Measurements from ENCODE around the gene SH3BGR. TPM values are rescaled to one million over a fixed set of nuclear protein-coding genes. Genes with fewer than 3 reads are reported as not detected.

The SH3BGR gene
- total and polyA plus RNA-seq, 2 of the 4 experiments (the other 2 are of a cell fraction), result 1.6 to 2.0 TPM

GRCh38 chr21:39430016-39430415 lies 21.8 kb upstream of the SH3BGR start:
- Histone ChIP-seq H2AK5ac (ENCODE audit: low read depth, low read length) (no peak overlapping the region), H3K4me3 (ENCODE audit: insufficient read depth, low read depth, low read length) (no peak overlapping the region), H3K79me1 (ENCODE audit: low read depth in 1 of 2, low read length in 2 of 2) (no peaks in the 10 kb centered on the region), H3K9ac (ENCODE audit: low read depth, low read length) (no peak overlapping the region), H2BK120ac (ENCODE audit: low read depth, low read length) (no peak overlapping the region), H4K8ac (ENCODE audit: low read depth in 2 of 2, low read length in 2 of 2) (no peak overlapping the region), H3K9me3 (ENCODE audit: control insufficient read depth, insufficient read depth, low read length) (no peaks in the 10 kb centered on the region), H3K4ac (ENCODE audit: low read depth, low read length) (no peak overlapping the region), H3K9me1 (ENCODE audit: insufficient read depth, low read length) (peaks cover 3% of the 10 kb centered on the region; the same call in 1 of the 2 replicates), H3K4me2 (ENCODE audit: low read depth, low read length) (no peak overlapping the region), H3K14ac (replicated peaks; ENCODE audit: low read depth, low read length) (no peak overlapping the region), H3K27me3 (ENCODE audit: control insufficient read depth, insufficient read depth, low read length) (no peaks in the 10 kb centered on the region), H4K20me1 (ENCODE audit: insufficient read depth, low read length) (no peaks in the 10 kb centered on the region), H3K18ac (ENCODE audit: low read depth, low read length) (no peak overlapping the region), H2BK20ac (ENCODE audit: low read depth, low read length) (no peak overlapping the region; the same call in 1 of the 2 replicates), H2BK5ac (ENCODE audit: low read depth, low read length, poor library complexity, severe bottlenecking) (no peak overlapping the region), H3K4me1 (ENCODE audit: control insufficient read depth, insufficient read depth, low read length) (peaks cover 6% of the 10 kb centered on the region; the same call in 1 of the 2 replicates), H2AFZ (replicated peaks; ENCODE audit: low read length, poor library complexity) (no peak overlapping the region), H2AK9ac (replicated peaks; ENCODE audit: low read depth, low read length, poor library complexity) (no peak overlapping the region), H2BK15ac (ENCODE audit: low read depth, low read length) (no peak overlapping the region), H3K23ac (ENCODE audit: low read depth, low read length) (no peak overlapping the region), H3K36me3 (ENCODE audit: control insufficient read depth, insufficient read depth, low read length) (no peaks in the 10 kb centered on the region), H3K56ac (ENCODE audit: extremely low read depth, insufficient read depth, low read length) (no peak overlapping the region), H4K5ac (ENCODE audit: low read depth, low read length) (no peak overlapping the region), H4K91ac (ENCODE audit: insufficient read depth, low read depth, low read length) (no peak overlapping the region), H3K27ac (ENCODE audit: insufficient read depth, low read length) (no peak overlapping the region)
- dilution Hi-C loops (cut with HindIII; ENCODE audit: low sequenced_read_pairs, unreplicated experiment) (no loop called here), intact Hi-C loops (cut with micrococcal nuclease) (no loop called here), in situ Hi-C loops (cut with MboI; ENCODE audit: low sequenced_read_pairs) (no loop called here)
- POLR2A ChIA-PET (ENCODE audit: unreplicated experiment), result no interaction called here
- ATAC-seq (ENCODE audit: low read depth), result no peak
- no TSS peak for BruUV-seq (replicated peaks)
- TF ChIP-seq CEBPB (IDR thresholded peaks at IDR 0.05; ENCODE audit: low read depth, low read length), result no peak
- TF ChIP-seq NFE2L2 (IDR thresholded peaks at IDR 0.05; ENCODE audit: low read depth, low read length), result no peak
- TF ChIP-seq MAFK (IDR thresholded peaks at IDR 0.05; ENCODE audit: low read depth, low read length), result no peak
- TF ChIP-seq ELK1 (IDR thresholded peaks at IDR 0.05; ENCODE audit: borderline replicate concordance, low read depth, low read length), result no peak
- TF ChIP-seq MXI1 (IDR thresholded peaks at IDR 0.05; ENCODE audit: borderline replicate concordance, low read depth, low read length), result no peak
- TF ChIP-seq CHD1 (IDR thresholded peaks at IDR 0.05; ENCODE audit: low read depth, low read length), result no peak
- no peak for TF ChIP-seq SMC3 (IDR thresholded peaks at IDR 0.05; ENCODE audit: low read depth, low read length)
- no peak for TF ChIP-seq RFX5 (IDR thresholded peaks at IDR 0.05; ENCODE audit: low read depth, low read length)
- no peak for TF ChIP-seq USF2 (IDR thresholded peaks at IDR 0.05; ENCODE audit: low read depth, low read length)
- TF ChIP-seq RAD21 (IDR thresholded peaks at IDR 0.05; ENCODE audit: low read length), result no peak
- no peak for TF ChIP-seq FOS (IDR thresholded peaks at IDR 0.05; ENCODE audit: low read depth, low read length)
- TF ChIP-seq CTCF (conservative IDR thresholded peaks at IDR 0.05; ENCODE audit: low read depth, low read length), result no peak
- TF ChIP-seq MAZ (IDR thresholded peaks at IDR 0.05; ENCODE audit: borderline replicate concordance, low read depth, low read length), result no peak
- no peak for TF ChIP-seq POLR2A (IDR thresholded peaks at IDR 0.05; ENCODE audit: low read depth, low read length)
- TF ChIP-seq RCOR1 (IDR thresholded peaks at IDR 0.05; ENCODE audit: insufficient replicate concordance, low read length), result no peak
- no peak for TF ChIP-seq BHLHE40 (IDR thresholded peaks at IDR 0.05; ENCODE audit: low read depth, low read length)
- no peak for DNase-seq
- CTCF ChIA-PET, result interaction anchor here (1.0 kb wide), 1 partner anchor 11 kb away, joined by 4 read pairs; no protein-coding TSS in a partner anchor
- no CpG with 5 or more reads among the region's 3 CpGs for WGBS, 2 experiments (ENCODE audit: extremely low coverage in 2 of 2, insufficient read length in 1 of 2)

Data from IMR-90 (cell line).